GM12801 (cell line): ENCODE measurements around the gene UBR2.

Experiments used
- TF ChIP-seq, protein P1 (sequence below): IDR thresholded peaks from one replicate; pipeline ENCODE4 v1.5.1; 2011; ENCODE audit warnings: control low read depth; ENCODE audit not compliant: insufficient read length; ENCODE audit errors: extremely low read depth

UBR2 gene

DNA sequence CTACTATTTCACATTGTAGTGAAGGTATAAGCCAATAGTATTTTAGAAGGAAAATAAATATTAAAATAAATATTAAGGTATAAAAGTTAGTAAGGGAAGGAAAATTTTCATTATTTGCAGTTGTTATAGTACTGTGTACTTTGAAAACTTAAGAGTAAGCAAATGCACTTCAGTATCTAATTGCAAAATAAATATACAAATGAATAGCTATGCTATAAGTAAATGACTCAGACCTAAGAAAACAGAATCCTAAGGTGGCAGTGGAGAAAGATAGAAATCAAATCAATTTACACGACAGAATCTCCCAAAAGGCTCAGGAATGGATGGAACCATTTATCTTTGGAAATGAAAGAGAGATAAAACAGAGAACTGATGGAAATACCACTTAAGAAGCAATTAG lies 24.7 kb upstream of the UBR2 start:
- TF ChIP-seq, protein P1, sequence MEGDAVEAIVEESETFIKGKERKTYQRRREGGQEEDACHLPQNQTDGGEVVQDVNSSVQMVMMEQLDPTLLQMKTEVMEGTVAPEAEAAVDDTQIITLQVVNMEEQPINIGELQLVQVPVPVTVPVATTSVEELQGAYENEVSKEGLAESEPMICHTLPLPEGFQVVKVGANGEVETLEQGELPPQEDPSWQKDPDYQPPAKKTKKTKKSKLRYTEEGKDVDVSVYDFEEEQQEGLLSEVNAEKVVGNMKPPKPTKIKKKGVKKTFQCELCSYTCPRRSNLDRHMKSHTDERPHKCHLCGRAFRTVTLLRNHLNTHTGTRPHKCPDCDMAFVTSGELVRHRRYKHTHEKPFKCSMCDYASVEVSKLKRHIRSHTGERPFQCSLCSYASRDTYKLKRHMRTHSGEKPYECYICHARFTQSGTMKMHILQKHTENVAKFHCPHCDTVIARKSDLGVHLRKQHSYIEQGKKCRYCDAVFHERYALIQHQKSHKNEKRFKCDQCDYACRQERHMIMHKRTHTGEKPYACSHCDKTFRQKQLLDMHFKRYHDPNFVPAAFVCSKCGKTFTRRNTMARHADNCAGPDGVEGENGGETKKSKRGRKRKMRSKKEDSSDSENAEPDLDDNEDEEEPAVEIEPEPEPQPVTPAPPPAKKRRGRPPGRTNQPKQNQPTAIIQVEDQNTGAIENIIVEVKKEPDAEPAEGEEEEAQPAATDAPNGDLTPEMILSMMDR, result no peak

DNA sequence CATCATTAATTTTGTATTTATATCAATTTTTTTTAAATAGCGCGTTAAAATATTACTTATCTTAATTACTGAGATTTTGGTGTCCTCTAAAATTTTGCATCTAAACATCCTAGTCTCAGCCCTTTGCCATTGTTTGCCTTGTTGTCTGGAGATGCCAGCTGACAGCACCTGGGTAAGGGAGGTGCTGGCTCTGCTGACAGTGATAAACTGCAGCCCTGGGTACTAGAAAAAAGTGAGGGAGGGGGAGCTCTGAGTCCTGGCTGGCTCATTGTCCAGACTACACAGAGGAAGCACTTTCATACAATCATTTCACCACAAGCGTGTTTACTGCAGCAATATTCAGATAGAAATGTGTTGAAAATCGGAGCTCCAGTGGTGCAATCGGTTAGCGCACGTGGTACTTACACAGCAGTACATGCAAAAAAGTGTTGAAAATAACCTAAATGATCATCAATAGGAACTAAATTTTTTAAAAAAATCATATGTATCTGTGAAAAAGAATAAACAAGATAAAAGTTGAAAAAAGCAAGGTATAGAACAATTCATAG lies 18.5 kb upstream of the UBR2 start:
- TF ChIP-seq, protein P1, result no peak

DNA sequence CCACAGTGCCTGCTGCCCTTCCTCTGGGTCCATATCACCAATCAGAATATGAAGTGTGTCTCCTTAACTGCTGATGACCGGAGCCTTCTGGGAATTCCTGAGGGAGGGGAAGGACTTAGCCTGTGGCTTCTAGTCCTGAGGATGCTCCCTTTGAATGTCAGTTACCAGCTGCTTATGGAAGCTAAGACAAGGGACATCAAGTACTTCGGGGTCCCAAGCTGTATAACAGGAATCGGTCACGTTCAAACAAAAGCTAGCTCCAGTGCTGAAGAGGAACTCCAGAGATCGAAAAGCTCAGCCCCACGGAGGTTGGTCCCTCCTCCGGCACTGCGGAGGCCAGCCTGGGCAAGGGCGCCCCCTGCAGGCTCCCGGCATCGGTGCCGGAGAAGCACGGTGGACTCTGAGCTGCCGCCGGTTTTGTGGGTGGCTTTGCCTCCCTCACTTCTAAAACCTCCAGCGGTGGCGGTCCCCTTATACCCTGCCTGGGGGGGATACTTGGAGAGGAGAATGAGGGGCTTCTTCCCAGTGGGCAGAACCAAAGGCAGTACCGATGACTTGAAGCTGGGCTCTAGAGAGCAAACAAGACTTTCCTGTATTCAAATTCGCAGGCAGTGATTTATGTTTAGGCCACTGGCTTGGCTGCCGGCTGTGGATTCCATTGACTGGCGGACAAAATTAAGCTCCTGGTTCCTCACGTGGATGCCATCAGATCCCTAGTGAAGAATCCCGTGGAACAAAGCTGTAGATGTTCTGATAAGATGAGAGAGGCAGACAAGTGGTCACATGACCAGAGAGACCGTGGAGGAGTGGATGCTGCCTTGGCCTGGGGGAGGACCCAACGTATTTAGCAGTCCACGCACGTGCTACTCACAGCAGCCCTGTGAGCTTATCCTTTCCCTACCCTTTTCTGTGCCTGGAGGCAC lies 16.2 kb upstream of the UBR2 start:
- TF ChIP-seq, protein P1, result no peak

DNA sequence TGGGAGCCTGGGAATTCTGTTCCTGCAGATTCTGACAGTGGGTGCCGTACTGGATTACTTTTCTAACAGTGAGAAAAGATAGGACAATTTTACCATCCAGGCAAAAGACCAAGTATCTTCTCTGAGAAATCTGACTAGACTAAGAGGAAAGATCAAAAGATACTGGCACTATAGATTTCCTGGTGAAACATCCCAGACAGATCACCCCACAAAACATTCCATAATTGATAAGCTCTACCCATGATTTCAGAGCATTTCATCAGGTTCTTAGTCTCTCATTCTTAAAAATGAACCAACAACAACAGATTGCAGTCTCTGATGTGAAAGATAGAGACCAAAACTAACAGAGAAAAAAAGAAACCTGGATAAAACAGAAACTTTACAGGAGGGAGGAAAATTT lies 13.6 kb upstream of the UBR2 start:
- TF ChIP-seq, protein P1, result no peak

DNA sequence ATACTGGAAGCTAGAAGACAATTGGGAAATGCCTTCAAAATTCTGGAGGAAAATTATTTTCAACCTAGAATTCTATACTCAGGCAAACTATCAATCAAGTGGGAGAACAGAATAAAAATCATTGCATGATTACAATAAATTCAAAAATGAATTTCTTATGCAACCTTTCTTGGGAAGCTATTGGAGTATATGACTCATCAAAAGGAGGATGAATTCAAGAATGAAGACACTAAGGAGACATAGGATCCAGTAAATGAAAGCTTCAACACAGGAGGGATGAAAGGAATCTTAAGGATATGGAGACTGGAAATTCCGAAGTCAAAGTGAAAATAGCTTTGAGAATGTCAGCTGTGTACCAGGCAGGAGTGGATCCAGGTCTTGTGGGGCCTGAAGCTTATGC lies 12.6 kb upstream of the UBR2 start:
- TF ChIP-seq, protein P1, result no peak

DNA sequence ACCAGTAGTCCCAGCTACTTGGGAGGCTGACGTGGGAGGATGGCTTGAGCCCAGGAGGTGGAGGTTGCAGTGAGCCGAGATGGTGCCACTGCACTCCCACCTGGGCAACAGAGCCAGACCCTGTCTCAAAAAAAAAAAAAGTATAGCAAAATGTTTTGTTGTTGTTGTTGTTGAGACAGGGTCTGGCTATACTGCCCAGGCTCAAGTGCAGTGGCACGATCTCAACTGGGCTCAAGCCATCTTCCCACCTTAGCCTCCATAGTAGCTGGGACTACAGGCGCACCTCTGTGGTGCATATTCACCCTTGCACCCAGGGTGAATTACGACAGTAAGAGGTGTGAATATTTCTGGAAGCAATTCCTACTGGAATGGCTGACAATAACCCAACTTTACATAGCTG lies 11.4 kb upstream of the UBR2 start:
- TF ChIP-seq, protein P1, result no peak

DNA sequence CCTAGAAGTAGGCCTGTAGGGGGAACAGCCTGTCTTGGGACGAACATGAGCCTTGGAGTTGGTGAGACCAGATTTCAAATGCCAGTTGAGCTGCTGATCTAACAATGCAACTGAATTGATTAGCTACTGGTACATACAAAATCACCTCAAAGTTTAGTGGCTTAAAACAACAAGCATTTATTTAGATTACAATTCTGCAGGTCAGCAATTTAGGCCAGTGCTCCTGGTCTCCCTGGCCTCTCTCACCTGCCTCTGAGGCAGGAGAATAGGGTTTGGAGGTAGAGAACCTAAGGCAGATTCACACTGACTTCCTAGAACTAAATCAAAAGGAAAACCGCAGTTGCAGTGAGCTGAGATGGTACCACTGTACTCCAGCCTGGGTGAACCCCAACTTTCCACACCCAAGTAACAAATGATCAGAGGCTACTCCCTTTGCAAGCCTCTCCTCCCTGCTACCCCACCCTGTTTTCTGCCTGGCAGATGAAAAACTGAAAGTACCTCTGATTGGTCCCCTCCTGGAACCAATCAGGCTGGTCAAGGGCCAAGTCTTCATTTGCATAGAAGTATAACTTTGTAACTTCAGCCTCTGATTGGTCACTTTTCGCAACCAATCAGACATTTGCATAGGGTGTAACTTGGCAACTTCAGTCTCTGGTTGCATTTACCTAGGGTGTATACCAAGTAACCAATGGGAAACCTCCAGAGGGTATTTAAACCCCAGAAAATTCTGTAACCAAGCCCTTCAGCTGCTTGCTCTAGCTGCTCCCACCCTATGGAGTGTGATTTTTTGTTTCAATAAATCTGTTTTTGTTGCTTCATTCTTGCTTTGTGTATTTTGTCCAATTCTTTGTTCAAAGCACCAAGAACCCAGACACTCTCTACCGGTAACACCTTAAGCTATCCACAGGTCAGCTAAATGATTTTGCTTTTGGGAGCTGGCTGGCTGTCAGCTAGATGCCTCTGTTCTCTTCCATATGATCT lies 8.1 kb upstream of the UBR2 start:
- TF ChIP-seq, protein P1, result no peak
